HG02763 (cell line): ENCODE data around the gene CCDC6.
"Not testable (repeated sequence)": the region's sequence is repeated elsewhere in the genome, so short reads cannot be mapped to it uniquely, and the experiment has no call there.

Source experiments
- ATAC-seq: cut with Tn5 transposase; IDR thresholded peaks from one replicate; pipeline ENCODE4 v1.9.1; 2021; ENCODE audit warnings: mild to moderate bottlenecking, moderate library complexity; ENCODE audit not compliant: unreplicated experiment

CCDC6 gene

GRCh38 chr10:59905731-59906416, 482 bp downstream of the CCDC6 start:
- no peak for ATAC-seq

- ATAC-seq: peak; percentile 44
Measured at GRCh38 chr10:59905066-59905730, 1.2 kb downstream of the CCDC6 start.

GRCh38 chr10:59904426-59905065, 1.8 kb downstream of the CCDC6 start:
- no peak for ATAC-seq

- ATAC-seq: no peak
Measured at GRCh38 chr10:59903871-59904270, 2.5 kb downstream of the CCDC6 start.

- no peak for ATAC-seq
Measured at GRCh38 chr10:59902016-59902415, 4.3 kb downstream of the CCDC6 start.

GRCh38 chr10:59901470-59901869, 4.9 kb downstream of the CCDC6 start:
- no peak for ATAC-seq

- ATAC-seq: no peak
Measured at GRCh38 chr10:59900048-59900727, 6.2 kb downstream of the CCDC6 start.

GRCh38 chr10:59898125-59898835, 8.1 kb downstream of the CCDC6 start:
- no peak for ATAC-seq

- ATAC-seq: no peak
Measured at GRCh38 chr10:59896191-59896590, 10.2 kb downstream of the CCDC6 start.

GRCh38 chr10:59895629-59896116, 10.7 kb downstream of the CCDC6 start:
- no peak for ATAC-seq

- ATAC-seq: no peak
Measured at GRCh38 chr10:59894114-59894513, 12.2 kb downstream of the CCDC6 start.

GRCh38 chr10:59892697-59893096, 13.7 kb downstream of the CCDC6 start:
- no peak for ATAC-seq

- no peak for ATAC-seq
Measured at GRCh38 chr10:59891936-59892335, 14.4 kb downstream of the CCDC6 start.

GRCh38 chr10:59891349-59891748, 15.0 kb downstream of the CCDC6 start:
- ATAC-seq: peak; percentile 56

- ATAC-seq: no peak
Measured at GRCh38 chr10:59888781-59889435, 17.4 kb downstream of the CCDC6 start.

GRCh38 chr10:59887972-59888640, 18.2 kb downstream of the CCDC6 start:
- no peak for ATAC-seq

- ATAC-seq: no peak
Measured at GRCh38 chr10:59887006-59887405, 19.4 kb downstream of the CCDC6 start.

GRCh38 chr10:59885430-59886134, 20.8 kb downstream of the CCDC6 start:
- peak; percentile 86 for ATAC-seq

- ATAC-seq: not testable (repeated sequence)
Measured at GRCh38 chr10:59884893-59885292, 21.5 kb downstream of the CCDC6 start.
